GM23338 (cell line): Measurements from ENCODE around the gene SACS. TPM values are rescaled to one million over a fixed set of nuclear protein-coding genes. Genes with fewer than 3 reads are reported as not detected.

Experiments used
- ATAC-seq: fragments of 200-7000 bp; cut with Tn5 transposase; 3 replicates; pipeline ENCODE4 v1.9.1; 2020
- DNase-seq: peaks from one replicate; pipeline ENCODE4 v3.0.0-alpha.2; 2015; ENCODE audit warnings: low spot score
- H2AFZ ChIP-seq: fragments of 200-600 bp; sonication (generic); 2 replicates; pipeline ENCODE4 v1.8.0; 2016; ENCODE audit warnings: antibody characterized with exemption, mild to moderate bottlenecking, moderate library complexity
- H3F3A ChIP-seq: fragments of 200-600 bp; sonication (generic); replicated peaks from 2 replicates; pipeline ENCODE4 v1.8.0; 2017; ENCODE audit warnings: antibody characterized with exemption, mixed run types, low read depth
- H3K27ac ChIP-seq: fragments of 200-600 bp; sonication (generic); 2 replicates; pipeline ENCODE4 v1.6.1; 2016; ENCODE audit warnings: low read depth
- H3K27me3 ChIP-seq: fragments of 200-600 bp; sonication (generic); 2 replicates; pipeline ENCODE4 v1.8.0; 2016; ENCODE audit warnings: mild to moderate bottlenecking, mixed run types, moderate library complexity; ENCODE audit not compliant: insufficient read depth
- H3K36me3 ChIP-seq: fragments of 200-600 bp; sonication (generic); 2 replicates; pipeline ENCODE4 v1.8.0; 2016; ENCODE audit warnings: mild to moderate bottlenecking; ENCODE audit not compliant: insufficient read depth
- H3K4me1 ChIP-seq: fragments of 200-600 bp; sonication (generic); 2 replicates; pipeline ENCODE4 v1.8.0; 2016; ENCODE audit warnings: mild to moderate bottlenecking, moderate library complexity; ENCODE audit not compliant: insufficient read depth
- H3K4me2 ChIP-seq: fragments of 200-600 bp; sonication (generic); 2 replicates; pipeline ENCODE4 v1.7.1; 2017; ENCODE audit warnings: mixed run types
- H3K4me3 ChIP-seq: fragments of 200-600 bp; sonication (generic); 2 replicates; pipeline ENCODE4 v1.6.1; 2016; ENCODE audit warnings: mixed run types
- H3K79me2 ChIP-seq: fragments of 200-600 bp; sonication (generic); replicated peaks from 2 replicates; pipeline ENCODE4 v1.8.0; 2017; ENCODE audit warnings: mild to moderate bottlenecking; ENCODE audit not compliant: insufficient read depth
- H3K9me2 ChIP-seq: fragments of 200-600 bp; sonication (generic); 2 replicates; pipeline ENCODE4 v1.8.0; 2017; ENCODE audit not compliant: insufficient read depth
- H4K20me1 ChIP-seq: fragments of 200-600 bp; sonication (generic); replicated peaks from 2 replicates; pipeline ENCODE4 v1.8.0; 2017; ENCODE audit warnings: mild to moderate bottlenecking; ENCODE audit not compliant: insufficient read depth
- H3K27ac Mint-ChIP-seq: 2 replicates; pipeline ENCODE4 v1.8.0; 2020; ENCODE audit warnings: inconsistent platforms, mild to moderate bottlenecking, moderate library complexity, mixed read lengths
- H3K27me3 Mint-ChIP-seq: 3 replicates; pipeline ENCODE4 v1.8.0; 2022; ENCODE audit warnings: low read depth, mild to moderate bottlenecking, moderate library complexity, mixed read lengths, inconsistent platforms; ENCODE audit not compliant: insufficient read depth, poor library complexity
- H3K36me3 Mint-ChIP-seq: 3 replicates; pipeline ENCODE4 v1.8.0; 2021; ENCODE audit warnings: low read depth, mild to moderate bottlenecking, inconsistent platforms, moderate library complexity, mixed read lengths
- H3K4me1 Mint-ChIP-seq: 3 replicates; pipeline ENCODE4 v1.8.0; 2020; ENCODE audit warnings: mild to moderate bottlenecking, inconsistent platforms, mixed read lengths
- H3K4me3 Mint-ChIP-seq: 3 replicates; pipeline ENCODE4 v1.8.0; 2021; ENCODE audit warnings: moderate library complexity, mild to moderate bottlenecking, inconsistent platforms, mixed read lengths
- H3K9me3 Mint-ChIP-seq: 3 replicates; pipeline ENCODE4 v1.8.0; 2020; ENCODE audit warnings: moderate library complexity, mild to moderate bottlenecking, inconsistent platforms, mixed read lengths
- CREB1 ChIP-seq: fragments of 250-450 bp; sonication (Bioruptor Pico); IDR thresholded peaks from 2 replicates; pipeline ENCODE4 v1.5.0; 2020; ENCODE audit warnings: low read depth, mild to moderate bottlenecking, moderate library complexity
- EZH2 ChIP-seq: fragments of 200-600 bp; sonication (generic); IDR thresholded peaks from one replicate; pipeline ENCODE4 v1.8.0; 2017; ENCODE audit warnings: antibody characterized with exemption, mild to moderate bottlenecking, low read depth; ENCODE audit not compliant: unreplicated experiment
- POLR2AphosphoS5 ChIP-seq: IDR thresholded peaks from 2 replicates; pipeline ENCODE4 v1.6.1; 2016; ENCODE audit warnings: antibody characterized with exemption, low read depth
- ZNF114 ChIP-seq: fragments of 250-450 bp; sonication (Bioruptor Pico); IDR thresholded peaks from 2 replicates; pipeline ENCODE4 v1.5.0; 2020; ENCODE audit warnings: mild to moderate bottlenecking, moderate library complexity
- ZNF331 ChIP-seq: fragments of 250-450 bp; sonication (Bioruptor Pico); IDR thresholded peaks from 2 replicates; pipeline ENCODE4 v1.5.0; 2020; ENCODE audit warnings: low read depth, mild to moderate bottlenecking, moderate library complexity
- polyA plus RNA-seq: library from polyadenylated mRNA; unstranded; fragments of >200 nt; fragmentation: Nextera tagmentation; extraction: Ambion mirVana; gene quantifications from 2 replicates; pipeline ENCODE4 v1.2.1, GENCODE V29; 2016
- total RNA-seq: library from RNA; depleted of rRNA; stranded (reverse); fragments of >200 nt; shearing (Covaris generic); gene quantifications from 2 replicates; pipeline ENCODE4 v1.2.3, GENCODE V29; 2014
- TF ChIP-seq, protein P1 (sequence below): fragments of 250-450 bp; sonication (Bioruptor Pico); IDR thresholded peaks from 2 replicates; pipeline ENCODE4 v1.5.0; 2020; ENCODE audit warnings: mild to moderate bottlenecking, moderate library complexity
- TF ChIP-seq, protein P2 (sequence below), 2 experiments: fragments of 200-600 bp in 1 of 2; sonication (generic) in 1 of 2; conservative IDR thresholded peaks; 2 replicates each; pipeline versions ENCODE4 v1.5.1 to v1.6.1; 2016 to 2017; ENCODE audit warnings: antibody characterized with exemption in 2 of 2, low read depth in 2 of 2, mild to moderate bottlenecking in 2 of 2, moderate library complexity in 1 of 2
- TF ChIP-seq, protein P3 (sequence below): IDR thresholded peaks from 2 replicates; pipeline ENCODE4 v1.6.1; 2016; ENCODE audit warnings: antibody characterized with exemption
- TF ChIP-seq, protein P4 (sequence below): IDR thresholded peaks from one replicate; pipeline ENCODE4 v1.6.1; 2018; ENCODE audit warnings: antibody characterized with exemption; ENCODE audit not compliant: unreplicated experiment

Gene SACS
- total and polyA plus RNA-seq, 2 experiments from 2014 or later, result 13.8 to 58.7 TPM

DNA sequence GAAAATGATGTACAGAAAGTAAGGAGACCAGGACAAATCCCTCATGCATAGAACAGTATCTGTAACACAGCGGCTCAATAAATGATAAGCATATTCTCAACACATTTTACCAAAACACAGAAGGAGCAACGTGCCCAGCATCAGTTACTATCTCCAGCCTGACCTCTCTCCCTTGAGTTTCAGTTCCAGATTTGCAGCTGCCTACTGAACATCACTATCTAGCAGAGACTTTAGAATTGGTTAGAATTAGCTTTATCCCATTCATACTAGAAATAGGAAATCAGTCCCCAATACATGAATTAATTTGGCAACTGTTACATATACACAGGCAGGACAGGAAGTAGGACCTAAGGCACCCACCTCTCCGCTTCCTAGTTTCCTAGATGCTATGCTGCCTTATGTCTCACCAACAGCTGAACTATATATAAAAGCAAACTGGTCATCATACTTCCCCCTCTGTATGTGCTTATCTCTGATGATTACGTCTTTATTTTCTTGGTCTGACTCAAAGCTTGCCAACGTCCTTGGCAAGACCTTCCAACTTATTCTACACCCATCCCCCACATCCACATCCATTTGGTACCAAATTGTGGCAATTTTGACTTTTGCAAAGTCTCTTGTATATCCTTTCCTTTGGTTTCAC is 61.1 kb downstream of the SACS start (continued):
- TF ChIP-seq, protein P1, sequence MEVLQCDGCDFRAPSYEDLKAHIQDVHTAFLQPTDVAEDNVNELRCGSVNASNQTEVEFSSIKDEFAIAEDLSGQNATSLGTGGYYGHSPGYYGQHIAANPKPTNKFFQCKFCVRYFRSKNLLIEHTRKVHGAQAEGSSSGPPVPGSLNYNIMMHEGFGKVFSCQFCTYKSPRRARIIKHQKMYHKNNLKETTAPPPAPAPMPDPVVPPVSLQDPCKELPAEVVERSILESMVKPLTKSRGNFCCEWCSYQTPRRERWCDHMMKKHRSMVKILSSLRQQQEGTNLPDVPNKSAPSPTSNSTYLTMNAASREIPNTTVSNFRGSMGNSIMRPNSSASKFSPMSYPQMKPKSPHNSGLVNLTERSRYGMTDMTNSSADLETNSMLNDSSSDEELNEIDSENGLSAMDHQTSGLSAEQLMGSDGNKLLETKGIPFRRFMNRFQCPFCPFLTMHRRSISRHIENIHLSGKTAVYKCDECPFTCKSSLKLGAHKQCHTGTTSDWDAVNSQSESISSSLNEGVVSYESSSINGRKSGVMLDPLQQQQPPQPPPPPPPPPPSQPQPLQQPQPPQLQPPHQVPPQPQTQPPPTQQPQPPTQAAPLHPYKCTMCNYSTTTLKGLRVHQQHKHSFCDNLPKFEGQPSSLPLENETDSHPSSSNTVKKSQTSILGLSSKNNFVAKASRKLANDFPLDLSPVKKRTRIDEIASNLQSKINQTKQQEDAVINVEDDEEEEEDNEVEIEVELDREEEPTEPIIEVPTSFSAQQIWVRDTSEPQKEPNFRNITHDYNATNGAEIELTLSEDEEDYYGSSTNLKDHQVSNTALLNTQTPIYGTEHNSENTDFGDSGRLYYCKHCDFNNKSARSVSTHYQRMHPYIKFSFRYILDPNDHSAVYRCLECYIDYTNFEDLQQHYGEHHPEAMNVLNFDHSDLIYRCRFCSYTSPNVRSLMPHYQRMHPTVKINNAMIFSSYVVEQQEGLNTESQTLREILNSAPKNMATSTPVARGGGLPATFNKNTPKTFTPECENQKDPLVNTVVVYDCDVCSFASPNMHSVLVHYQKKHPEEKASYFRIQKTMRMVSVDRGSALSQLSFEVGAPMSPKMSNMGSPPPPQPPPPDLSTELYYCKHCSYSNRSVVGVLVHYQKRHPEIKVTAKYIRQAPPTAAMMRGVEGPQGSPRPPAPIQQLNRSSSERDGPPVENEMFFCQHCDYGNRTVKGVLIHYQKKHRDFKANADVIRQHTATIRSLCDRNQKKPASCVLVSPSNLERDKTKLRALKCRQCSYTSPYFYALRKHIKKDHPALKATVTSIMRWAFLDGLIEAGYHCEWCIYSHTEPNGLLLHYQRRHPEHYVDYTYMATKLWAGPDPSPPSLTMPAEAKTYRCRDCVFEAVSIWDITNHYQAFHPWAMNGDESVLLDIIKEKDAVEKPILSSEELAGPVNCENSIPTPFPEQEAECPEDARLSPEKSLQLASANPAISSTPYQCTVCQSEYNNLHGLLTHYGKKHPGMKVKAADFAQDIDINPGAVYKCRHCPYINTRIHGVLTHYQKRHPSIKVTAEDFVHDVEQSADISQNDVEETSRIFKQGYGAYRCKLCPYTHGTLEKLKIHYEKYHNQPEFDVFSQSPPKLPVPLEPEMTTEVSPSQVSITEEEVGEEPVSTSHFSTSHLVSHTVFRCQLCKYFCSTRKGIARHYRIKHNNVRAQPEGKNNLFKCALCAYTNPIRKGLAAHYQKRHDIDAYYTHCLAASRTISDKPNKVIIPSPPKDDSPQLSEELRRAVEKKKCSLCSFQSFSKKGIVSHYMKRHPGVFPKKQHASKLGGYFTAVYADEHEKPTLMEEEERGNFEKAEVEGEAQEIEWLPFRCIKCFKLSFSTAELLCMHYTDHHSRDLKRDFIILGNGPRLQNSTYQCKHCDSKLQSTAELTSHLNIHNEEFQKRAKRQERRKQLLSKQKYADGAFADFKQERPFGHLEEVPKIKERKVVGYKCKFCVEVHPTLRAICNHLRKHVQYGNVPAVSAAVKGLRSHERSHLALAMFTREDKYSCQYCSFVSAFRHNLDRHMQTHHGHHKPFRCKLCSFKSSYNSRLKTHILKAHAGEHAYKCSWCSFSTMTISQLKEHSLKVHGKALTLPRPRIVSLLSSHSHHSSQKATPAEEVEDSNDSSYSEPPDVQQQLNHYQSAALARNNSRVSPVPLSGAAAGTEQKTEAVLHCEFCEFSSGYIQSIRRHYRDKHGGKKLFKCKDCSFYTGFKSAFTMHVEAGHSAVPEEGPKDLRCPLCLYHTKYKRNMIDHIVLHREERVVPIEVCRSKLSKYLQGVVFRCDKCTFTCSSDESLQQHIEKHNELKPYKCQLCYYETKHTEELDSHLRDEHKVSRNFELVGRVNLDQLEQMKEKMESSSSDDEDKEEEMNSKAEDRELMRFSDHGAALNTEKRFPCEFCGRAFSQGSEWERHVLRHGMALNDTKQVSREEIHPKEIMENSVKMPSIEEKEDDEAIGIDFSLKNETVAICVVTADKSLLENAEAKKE (CRISPR knock-in tag), result no peak
- TF ChIP-seq, protein P2, sequence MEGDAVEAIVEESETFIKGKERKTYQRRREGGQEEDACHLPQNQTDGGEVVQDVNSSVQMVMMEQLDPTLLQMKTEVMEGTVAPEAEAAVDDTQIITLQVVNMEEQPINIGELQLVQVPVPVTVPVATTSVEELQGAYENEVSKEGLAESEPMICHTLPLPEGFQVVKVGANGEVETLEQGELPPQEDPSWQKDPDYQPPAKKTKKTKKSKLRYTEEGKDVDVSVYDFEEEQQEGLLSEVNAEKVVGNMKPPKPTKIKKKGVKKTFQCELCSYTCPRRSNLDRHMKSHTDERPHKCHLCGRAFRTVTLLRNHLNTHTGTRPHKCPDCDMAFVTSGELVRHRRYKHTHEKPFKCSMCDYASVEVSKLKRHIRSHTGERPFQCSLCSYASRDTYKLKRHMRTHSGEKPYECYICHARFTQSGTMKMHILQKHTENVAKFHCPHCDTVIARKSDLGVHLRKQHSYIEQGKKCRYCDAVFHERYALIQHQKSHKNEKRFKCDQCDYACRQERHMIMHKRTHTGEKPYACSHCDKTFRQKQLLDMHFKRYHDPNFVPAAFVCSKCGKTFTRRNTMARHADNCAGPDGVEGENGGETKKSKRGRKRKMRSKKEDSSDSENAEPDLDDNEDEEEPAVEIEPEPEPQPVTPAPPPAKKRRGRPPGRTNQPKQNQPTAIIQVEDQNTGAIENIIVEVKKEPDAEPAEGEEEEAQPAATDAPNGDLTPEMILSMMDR (conservative IDR thresholded peaks at IDR 0.05; ENCODE audit: low read depth in 2 of 2), result no peak
- TF ChIP-seq, protein P3, sequence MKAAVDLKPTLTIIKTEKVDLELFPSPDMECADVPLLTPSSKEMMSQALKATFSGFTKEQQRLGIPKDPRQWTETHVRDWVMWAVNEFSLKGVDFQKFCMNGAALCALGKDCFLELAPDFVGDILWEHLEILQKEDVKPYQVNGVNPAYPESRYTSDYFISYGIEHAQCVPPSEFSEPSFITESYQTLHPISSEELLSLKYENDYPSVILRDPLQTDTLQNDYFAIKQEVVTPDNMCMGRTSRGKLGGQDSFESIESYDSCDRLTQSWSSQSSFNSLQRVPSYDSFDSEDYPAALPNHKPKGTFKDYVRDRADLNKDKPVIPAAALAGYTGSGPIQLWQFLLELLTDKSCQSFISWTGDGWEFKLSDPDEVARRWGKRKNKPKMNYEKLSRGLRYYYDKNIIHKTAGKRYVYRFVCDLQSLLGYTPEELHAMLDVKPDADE, result no peak
- no peak for TF ChIP-seq CREB1

DNA sequence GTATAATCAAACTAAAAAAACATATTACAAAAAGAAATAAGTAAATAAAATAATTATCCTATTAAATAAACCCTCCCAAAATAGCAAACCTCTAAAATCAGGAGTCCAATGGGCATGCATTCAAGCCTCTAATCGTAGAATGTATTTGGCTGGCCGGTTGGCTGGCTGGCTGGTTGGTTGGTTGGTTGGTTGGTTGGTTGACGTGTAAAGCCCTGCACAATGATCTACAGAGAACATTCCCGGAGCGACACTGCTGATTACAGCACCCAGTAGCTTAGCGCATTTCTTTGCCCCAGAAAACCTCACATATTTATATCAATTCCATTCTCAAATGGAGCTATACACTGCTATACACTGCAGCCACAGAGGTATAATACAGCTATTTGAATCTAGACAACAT is 65.6 kb downstream of the SACS start:
- H3K79me2 ChIP-seq, result peaks cover 19% of the 10 kb centered on the region
- DNase-seq, result no peak
- TF ChIP-seq, protein P2 (conservative IDR thresholded peaks at IDR 0.05; ENCODE audit: low read depth in 2 of 2), result no peak
- TF ChIP-seq POLR2AphosphoS5 (no peak), CREB1 (no peak), EZH2 (no peak), ZNF331 (CRISPR knock-in tag) (no peak), ZNF114 (no peak)
- TF ChIP-seq, protein P4, sequence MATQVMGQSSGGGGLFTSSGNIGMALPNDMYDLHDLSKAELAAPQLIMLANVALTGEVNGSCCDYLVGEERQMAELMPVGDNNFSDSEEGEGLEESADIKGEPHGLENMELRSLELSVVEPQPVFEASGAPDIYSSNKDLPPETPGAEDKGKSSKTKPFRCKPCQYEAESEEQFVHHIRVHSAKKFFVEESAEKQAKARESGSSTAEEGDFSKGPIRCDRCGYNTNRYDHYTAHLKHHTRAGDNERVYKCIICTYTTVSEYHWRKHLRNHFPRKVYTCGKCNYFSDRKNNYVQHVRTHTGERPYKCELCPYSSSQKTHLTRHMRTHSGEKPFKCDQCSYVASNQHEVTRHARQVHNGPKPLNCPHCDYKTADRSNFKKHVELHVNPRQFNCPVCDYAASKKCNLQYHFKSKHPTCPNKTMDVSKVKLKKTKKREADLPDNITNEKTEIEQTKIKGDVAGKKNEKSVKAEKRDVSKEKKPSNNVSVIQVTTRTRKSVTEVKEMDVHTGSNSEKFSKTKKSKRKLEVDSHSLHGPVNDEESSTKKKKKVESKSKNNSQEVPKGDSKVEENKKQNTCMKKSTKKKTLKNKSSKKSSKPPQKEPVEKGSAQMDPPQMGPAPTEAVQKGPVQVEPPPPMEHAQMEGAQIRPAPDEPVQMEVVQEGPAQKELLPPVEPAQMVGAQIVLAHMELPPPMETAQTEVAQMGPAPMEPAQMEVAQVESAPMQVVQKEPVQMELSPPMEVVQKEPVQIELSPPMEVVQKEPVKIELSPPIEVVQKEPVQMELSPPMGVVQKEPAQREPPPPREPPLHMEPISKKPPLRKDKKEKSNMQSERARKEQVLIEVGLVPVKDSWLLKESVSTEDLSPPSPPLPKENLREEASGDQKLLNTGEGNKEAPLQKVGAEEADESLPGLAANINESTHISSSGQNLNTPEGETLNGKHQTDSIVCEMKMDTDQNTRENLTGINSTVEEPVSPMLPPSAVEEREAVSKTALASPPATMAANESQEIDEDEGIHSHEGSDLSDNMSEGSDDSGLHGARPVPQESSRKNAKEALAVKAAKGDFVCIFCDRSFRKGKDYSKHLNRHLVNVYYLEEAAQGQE, result no peak

More for the DNA sequence above, 65.6 kb downstream of the SACS start:
- no peak overlapping the region for H3K4me3 ChIP-seq
- H3K4me1 ChIP-seq, result no peaks in the 10 kb centered on the region
- Mint-ChIP-seq H3K36me3 (peaks cover 76% of the 10 kb centered on the region), H3K4me1 (no peaks in the 10 kb centered on the region; the same call in 1 of the 3 replicates), H3K9me3 (no peaks in the 10 kb centered on the region), H3K4me3 (no peak overlapping the region), H3K27ac (no peak overlapping the region), H3K27me3 (no peaks in the 10 kb centered on the region)
- peaks cover 45% of the 10 kb centered on the region for H3K36me3 ChIP-seq
- H3K9me2 ChIP-seq, result no peaks in the 10 kb centered on the region
- no peak for ATAC-seq
- no peak overlapping the region for H3K27ac ChIP-seq
- H2AFZ ChIP-seq, result no peak overlapping the region
- peaks cover 8% of the 10 kb centered on the region; the same call in 1 of the 2 replicates for H4K20me1 ChIP-seq
- H3F3A ChIP-seq, result no peaks in the 10 kb centered on the region
- H3K4me2 ChIP-seq, result no peak overlapping the region
- H3K27me3 ChIP-seq, result no peaks in the 10 kb centered on the region
